WTC11 (cell line): ENCODE measurements around the gene GRAMD1B.

Experiments used
- CREB1 ChIP-seq: sonication (generic); formaldehyde crosslinking; IDR thresholded peaks from 2 replicates; pipeline ENCODE4 v1.8.0; 2023; ENCODE audit warnings: mild to moderate bottlenecking, missing genetic modification reagents
- CTCF ChIP-seq: fragments of 200-600 bp; IDR thresholded peaks from 2 replicates; pipeline ENCODE4 v1.8.0; 2022; ENCODE audit warnings: antibody characterized with exemption
- MAX ChIP-seq: sonication (generic); formaldehyde crosslinking; IDR thresholded peaks from 2 replicates; pipeline ENCODE4 v1.8.0; 2022; ENCODE audit warnings: mild to moderate bottlenecking, missing genetic modification reagents
- MLX ChIP-seq: sonication (generic); formaldehyde crosslinking; IDR thresholded peaks from 2 replicates; pipeline ENCODE4 v1.8.1; 2023; ENCODE audit warnings: mild to moderate bottlenecking, missing genetic modification reagents, moderate library complexity
- SP1 ChIP-seq: sonication (generic); formaldehyde crosslinking; conservative IDR thresholded peaks from 2 replicates; pipeline ENCODE4 v1.8.1; 2022; ENCODE audit warnings: missing genetic modification reagents
- STAT6 ChIP-seq: sonication (generic); formaldehyde crosslinking; conservative IDR thresholded peaks from 2 replicates; pipeline ENCODE4 v1.8.1; 2023; ENCODE audit warnings: mild to moderate bottlenecking, low read depth, missing genetic modification reagents, moderate library complexity
- TEAD1 ChIP-seq: sonication (generic); formaldehyde crosslinking; IDR thresholded peaks from 2 replicates; pipeline ENCODE4 v1.8.0; 2022; ENCODE audit warnings: mild to moderate bottlenecking, missing genetic modification reagents
- TP53 ChIP-seq: sonication (generic); formaldehyde crosslinking; IDR thresholded peaks from 2 replicates; pipeline ENCODE4 v1.8.1; 2023; ENCODE audit warnings: mild to moderate bottlenecking, missing genetic modification reagents
- USF1 ChIP-seq: sonication (generic); formaldehyde crosslinking; IDR thresholded peaks from 2 replicates; pipeline ENCODE4 v1.8.0; 2022; ENCODE audit warnings: mild to moderate bottlenecking, missing genetic modification reagents
- USF2 ChIP-seq: sonication (generic); formaldehyde crosslinking; IDR thresholded peaks from 2 replicates; pipeline ENCODE4 v1.8.1; 2023; ENCODE audit warnings: mild to moderate bottlenecking, missing genetic modification reagents, moderate library complexity
- ZNF671 ChIP-seq: fragments of 250-450 bp; sonication (Bioruptor Pico); IDR thresholded peaks from 2 replicates; pipeline ENCODE4 v1.8.0; 2021; ENCODE audit warnings: mild to moderate bottlenecking

- no peak for TF ChIP-seq USF1 (CRISPR knock-in tag)
- TF ChIP-seq ZNF671 (CRISPR knock-in tag): no peak
- TF ChIP-seq CTCF: no peak
- no peak for TF ChIP-seq USF2 (CRISPR knock-in tag)
- TF ChIP-seq TP53 (CRISPR knock-in tag): no peak
- TF ChIP-seq TEAD1 (CRISPR knock-in tag): no peak
- TF ChIP-seq MAX: no peak
- no peak for TF ChIP-seq MLX
- TF ChIP-seq STAT6 (CRISPR knock-in tag): no peak
- no peak for TF ChIP-seq CREB1 (CRISPR knock-in tag)
- no peak for TF ChIP-seq SP1 (CRISPR knock-in tag)
Measured at GRCh38 chr11:123586568-123586967, 156.5 kb downstream of the GRAMD1B start.
